Nephron (organoid): ENCODE data around the gene CARD19.

Experiments used
- H3K27ac Mint-ChIP-seq, 3 experiments: 2 replicates each; pipeline ENCODE4 v1.8.0; 2020; ENCODE audit warnings: mixed read lengths in 3 of 3, mild to moderate bottlenecking in 2 of 3, moderate library complexity in 1 of 3
- H3K27me3 Mint-ChIP-seq: 2 replicates; pipeline ENCODE4 v1.8.0; 2021; ENCODE audit warnings: low read depth, mild to moderate bottlenecking, moderate library complexity, mixed read lengths
- H3K36me3 Mint-ChIP-seq: 2 replicates; pipeline ENCODE4 v1.8.0; 2020; ENCODE audit warnings: low read depth, mixed read lengths
- H3K4me1 Mint-ChIP-seq: 2 replicates; pipeline ENCODE4 v1.8.0; 2020; ENCODE audit warnings: mixed read lengths
- H3K4me3 Mint-ChIP-seq, 3 experiments: 2 replicates each; pipeline ENCODE4 v1.8.0; 2020; ENCODE audit warnings: mild to moderate bottlenecking in 3 of 3, mixed read lengths in 3 of 3, moderate library complexity in 2 of 3
- H3K9me3 Mint-ChIP-seq: 2 replicates; pipeline ENCODE4 v1.8.0; 2020; ENCODE audit warnings: mixed read lengths
- TF ChIP-seq, protein P1 (sequence below), 3 experiments: fragments of 200-600 bp; sonication (generic); IDR thresholded peaks; one replicate each; pipeline ENCODE4 v1.5.0; 2021; ENCODE audit warnings: antibody characterized with exemption in 3 of 3; ENCODE audit not compliant: unreplicated experiment in 3 of 3

The CARD19 gene

DNA sequence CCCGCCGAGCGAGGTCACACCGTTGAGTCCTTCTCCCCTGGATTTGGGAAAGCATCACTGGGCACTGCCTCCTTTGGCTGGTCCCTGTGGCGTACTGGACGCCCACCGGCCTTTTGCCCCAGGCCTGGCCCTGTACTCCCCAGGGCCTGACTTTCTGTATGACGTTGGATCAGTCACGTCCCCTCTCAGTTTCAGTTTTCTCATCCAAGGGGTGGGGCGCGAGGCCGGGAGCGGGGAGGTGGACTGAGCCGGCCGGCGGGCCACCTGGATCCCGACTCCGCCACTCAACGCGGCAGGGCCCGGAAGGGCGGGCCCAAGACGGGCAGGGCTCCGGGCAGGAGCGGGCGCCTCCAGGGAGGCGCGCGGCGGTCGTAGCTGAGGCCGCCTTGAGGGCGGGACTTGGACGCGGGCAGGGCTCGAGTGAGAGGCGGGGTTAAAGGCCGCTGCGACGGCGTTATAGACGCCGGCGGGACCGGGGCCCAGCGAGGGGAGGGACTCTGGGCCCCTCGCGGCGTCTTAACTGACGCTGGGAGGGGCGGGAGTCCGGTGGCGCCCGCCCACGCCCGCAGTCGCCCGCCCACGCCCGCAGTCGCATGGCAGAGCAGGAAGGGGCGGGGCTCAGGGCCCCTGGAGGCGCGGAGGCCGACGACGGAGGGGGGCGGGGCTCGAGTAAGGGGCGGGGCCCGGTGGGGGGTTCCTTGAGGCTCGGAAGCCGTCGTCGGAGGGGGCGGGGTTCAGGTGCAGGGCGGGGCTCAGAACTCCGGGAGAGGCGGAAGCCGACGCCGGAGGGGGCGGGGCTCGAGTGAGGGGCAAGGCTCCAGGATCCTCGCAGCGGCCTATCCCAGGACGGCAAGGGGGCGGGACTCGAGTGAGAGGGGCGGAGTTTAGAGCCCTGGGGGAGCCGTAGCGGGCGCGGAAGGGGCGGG, 549 bp upstream of the CARD19 start:
- H3K4me1 Mint-ChIP-seq, result peaks cover 51% of the 10 kb centered on the region
- peaks cover 2% of the 10 kb centered on the region for H3K36me3 Mint-ChIP-seq
- peaks cover 1% of the 10 kb centered on the region for H3K9me3 Mint-ChIP-seq
- H3K4me3 Mint-ChIP-seq, result peak overlapping the region; percentile 82 to 86 (median 85)
- TF ChIP-seq, protein P1, sequence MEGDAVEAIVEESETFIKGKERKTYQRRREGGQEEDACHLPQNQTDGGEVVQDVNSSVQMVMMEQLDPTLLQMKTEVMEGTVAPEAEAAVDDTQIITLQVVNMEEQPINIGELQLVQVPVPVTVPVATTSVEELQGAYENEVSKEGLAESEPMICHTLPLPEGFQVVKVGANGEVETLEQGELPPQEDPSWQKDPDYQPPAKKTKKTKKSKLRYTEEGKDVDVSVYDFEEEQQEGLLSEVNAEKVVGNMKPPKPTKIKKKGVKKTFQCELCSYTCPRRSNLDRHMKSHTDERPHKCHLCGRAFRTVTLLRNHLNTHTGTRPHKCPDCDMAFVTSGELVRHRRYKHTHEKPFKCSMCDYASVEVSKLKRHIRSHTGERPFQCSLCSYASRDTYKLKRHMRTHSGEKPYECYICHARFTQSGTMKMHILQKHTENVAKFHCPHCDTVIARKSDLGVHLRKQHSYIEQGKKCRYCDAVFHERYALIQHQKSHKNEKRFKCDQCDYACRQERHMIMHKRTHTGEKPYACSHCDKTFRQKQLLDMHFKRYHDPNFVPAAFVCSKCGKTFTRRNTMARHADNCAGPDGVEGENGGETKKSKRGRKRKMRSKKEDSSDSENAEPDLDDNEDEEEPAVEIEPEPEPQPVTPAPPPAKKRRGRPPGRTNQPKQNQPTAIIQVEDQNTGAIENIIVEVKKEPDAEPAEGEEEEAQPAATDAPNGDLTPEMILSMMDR (IDR thresholded peaks at IDR 0.05; ENCODE audit: unreplicated experiment in 3 of 3), result no peak
- peak overlapping the region; percentile 80 to 97 (median 88) for H3K27ac Mint-ChIP-seq
- H3K27me3 Mint-ChIP-seq, result no peaks in the 10 kb centered on the region

DNA sequence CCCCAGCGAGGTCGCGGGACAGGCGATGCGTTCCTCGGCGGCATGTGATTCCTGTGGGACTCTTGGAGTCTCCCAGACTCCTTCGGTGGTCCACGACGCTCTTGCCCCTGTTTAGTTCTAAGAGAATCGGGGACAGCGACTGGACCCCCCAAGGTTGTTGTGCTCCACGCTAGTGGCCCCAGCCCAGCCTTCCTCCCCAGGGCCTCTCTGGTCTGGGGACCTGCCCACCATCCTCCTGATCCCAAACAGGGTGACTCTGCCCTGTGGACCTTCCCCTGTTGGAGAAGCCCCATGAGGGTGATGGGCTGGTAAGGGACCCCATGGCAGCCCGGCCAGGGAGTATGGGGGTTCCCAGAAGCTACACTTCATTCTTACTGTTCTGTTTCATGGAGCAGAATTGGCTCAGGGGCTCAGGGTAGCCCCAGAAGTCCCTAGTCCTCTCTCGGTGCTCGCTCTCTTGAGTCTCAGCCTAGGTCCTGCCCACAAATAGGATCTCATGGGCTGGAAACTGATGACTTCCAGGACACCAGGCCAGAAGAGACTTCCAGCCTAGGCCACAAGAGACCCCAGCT, 880 bp downstream of the CARD19 start:
- Mint-ChIP-seq H3K27me3 (no peaks in the 10 kb centered on the region), H3K4me1 (peaks cover 45% of the 10 kb centered on the region), H3K27ac (peak overlapping the region; percentile 14 to 92 (median 81)), H3K4me3 (peak overlapping the region; percentile 92 to 95 (median 94)), H3K9me3 (peaks cover 5% of the 10 kb centered on the region), H3K36me3 (peaks cover 5% of the 10 kb centered on the region)
- TF ChIP-seq, protein P1 (IDR thresholded peaks at IDR 0.05; ENCODE audit: unreplicated experiment in 3 of 3), result no peak

DNA sequence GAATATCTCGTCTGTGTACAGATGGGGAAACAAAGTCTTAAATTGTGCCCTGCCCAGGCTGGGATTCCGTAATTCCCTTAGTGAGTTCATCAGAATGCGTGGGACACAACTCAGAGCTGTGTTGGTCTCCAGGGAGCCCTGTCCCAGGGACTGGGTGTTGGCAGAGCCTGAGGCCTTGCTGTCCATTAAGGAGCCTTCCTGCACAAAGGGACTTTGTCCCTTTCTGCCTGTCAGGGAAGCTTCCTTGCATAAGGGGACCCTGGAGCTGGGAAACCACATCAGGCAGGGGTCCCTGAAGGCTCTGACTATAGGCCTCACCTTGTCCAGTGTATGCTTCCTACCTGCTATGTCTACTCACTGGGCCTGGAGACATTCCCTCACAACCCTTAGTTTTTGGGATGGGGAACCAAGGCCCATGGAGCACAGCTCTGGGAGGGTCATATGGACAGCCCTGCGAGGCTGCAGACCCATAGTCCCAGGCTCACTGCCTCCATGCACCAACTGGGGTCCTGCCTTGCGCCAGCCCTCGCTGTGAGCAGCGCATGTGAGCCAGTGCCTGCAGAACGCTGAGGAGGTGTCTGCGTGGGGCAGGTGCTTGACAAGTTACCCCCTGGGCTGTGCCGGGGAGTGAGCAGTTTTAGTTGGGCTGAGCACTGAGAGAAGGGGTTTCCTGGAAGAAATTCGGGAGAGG, 1.6 kb downstream of the CARD19 start:
- peaks cover 38% of the 10 kb centered on the region for H3K4me1 Mint-ChIP-seq
- TF ChIP-seq, protein P1 (IDR thresholded peaks at IDR 0.05; ENCODE audit: unreplicated experiment in 3 of 3), result no peak
- peaks cover 10% of the 10 kb centered on the region for H3K36me3 Mint-ChIP-seq
- H3K27me3 Mint-ChIP-seq, result no peaks in the 10 kb centered on the region
- peaks cover 9% of the 10 kb centered on the region for H3K9me3 Mint-ChIP-seq
- H3K27ac Mint-ChIP-seq, result peak overlapping the region; percentile 14 to 92 (median 81)
- peak overlapping the region; percentile 92 to 95 (median 94) for H3K4me3 Mint-ChIP-seq

DNA sequence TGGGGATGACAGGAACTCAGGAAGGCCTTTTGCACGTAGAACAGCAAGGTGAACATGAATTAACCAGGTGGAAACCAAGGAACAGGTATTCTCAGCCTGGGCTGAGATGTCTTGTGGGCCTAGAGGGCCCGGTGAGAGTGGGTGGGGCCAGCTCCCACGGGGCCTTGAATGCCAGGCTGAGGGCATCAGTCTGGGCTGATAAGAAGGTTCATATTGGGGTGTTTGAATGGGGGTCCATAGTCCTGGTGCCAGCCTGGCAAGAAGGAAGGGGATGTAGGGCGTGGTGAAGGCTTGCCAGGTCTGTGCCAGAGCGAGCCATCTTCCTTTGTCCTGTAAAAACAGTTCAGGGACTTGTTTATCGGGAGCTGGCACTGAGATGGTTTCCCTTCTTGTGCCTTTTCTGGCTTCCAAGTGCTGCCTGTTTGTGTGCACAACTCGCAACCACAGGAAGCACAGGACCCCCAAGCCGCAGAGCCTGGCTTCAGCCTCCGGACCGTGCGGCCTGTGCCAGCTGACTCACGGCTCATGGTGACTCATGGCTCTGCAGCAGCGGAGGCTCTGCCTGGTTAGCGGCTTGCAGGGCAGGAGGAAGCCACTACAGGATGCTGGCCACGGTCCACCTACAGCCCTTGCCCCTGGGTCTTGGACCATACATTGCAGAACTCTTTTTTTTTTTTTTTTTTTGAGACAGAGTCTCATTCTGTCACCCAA, 2.4 kb downstream of the CARD19 start:
- peak overlapping the region; percentile 23 to 95 (median 94) for H3K4me3 Mint-ChIP-seq
- peaks cover 14% of the 10 kb centered on the region for H3K9me3 Mint-ChIP-seq
- peak overlapping the region in 1 of 3 experiments; percentile 56 for H3K27ac Mint-ChIP-seq
- TF ChIP-seq, protein P1 (IDR thresholded peaks at IDR 0.05; ENCODE audit: unreplicated experiment in 3 of 3), result no peak
- no peaks in the 10 kb centered on the region for H3K27me3 Mint-ChIP-seq
- peaks cover 30% of the 10 kb centered on the region for H3K4me1 Mint-ChIP-seq
- peaks cover 16% of the 10 kb centered on the region for H3K36me3 Mint-ChIP-seq

DNA sequence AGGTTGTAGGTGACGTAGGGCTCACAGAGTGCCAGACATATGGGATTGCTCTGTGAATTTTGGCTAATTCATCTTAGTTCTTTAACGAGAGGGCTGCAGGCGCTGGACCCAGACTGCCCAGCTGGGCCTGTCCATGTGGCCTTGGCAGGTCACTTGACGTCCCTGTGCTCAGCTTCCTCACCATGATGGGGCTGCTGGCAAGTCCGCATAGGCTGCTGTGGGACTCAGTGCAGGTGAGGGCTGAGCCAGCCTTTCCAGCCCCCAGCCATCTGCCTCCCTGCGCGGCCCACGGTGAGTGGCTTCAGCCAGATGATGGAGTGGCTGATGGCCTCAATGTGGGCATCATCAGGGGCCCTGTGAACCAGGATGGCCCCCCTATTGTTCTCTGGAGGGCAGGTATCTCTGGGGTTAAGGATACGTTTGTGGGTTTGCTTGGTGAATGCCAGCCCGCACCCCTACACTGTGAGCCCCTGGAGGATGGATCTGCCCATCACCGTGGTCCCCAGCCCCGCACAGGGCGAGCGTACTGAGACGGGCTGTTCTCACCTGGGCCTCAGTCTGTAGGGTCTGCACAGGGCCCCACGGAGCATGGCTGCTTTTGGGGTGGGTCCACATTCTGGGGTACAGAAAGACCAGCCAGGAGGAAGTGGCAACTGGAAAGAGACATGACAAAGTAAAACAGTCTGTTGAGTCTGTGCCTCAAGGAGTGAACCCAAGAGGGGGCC, 3.7 kb downstream of the CARD19 start:
- Mint-ChIP-seq H3K27ac (no peak overlapping the region), H3K4me1 (peaks cover 18% of the 10 kb centered on the region), H3K9me3 (peaks cover 23% of the 10 kb centered on the region), H3K27me3 (no peaks in the 10 kb centered on the region), H3K4me3 (peak overlapping the region; percentile 39 to 82 (median 74)), H3K36me3 (peaks cover 26% of the 10 kb centered on the region)
- TF ChIP-seq, protein P1 (IDR thresholded peaks at IDR 0.05; ENCODE audit: unreplicated experiment in 3 of 3), result no peak
